Fibroblast of lung (primary cell): ENCODE results near the gene TRPV4. TPM values are rescaled to one million over a fixed set of nuclear protein-coding genes. Genes with fewer than 3 reads are reported as not detected.

Source experiments
- DNase-seq, 2 donors: peaks; one replicate each; pipeline versions ENCODE4 v3.0.0 to v3.0.0-alpha.2; 2010; ENCODE audit warnings: low read depth in 2 of 2
- H2AFZ ChIP-seq: 2 replicates; pipeline ENCODE4 v1.5.1; 2012; ENCODE audit warnings: low read length, control low read depth, inconsistent platforms
- H3K27ac ChIP-seq: 2 replicates; pipeline ENCODE4 v1.5.1; 2011; ENCODE audit warnings: low read length, control low read depth; ENCODE audit not compliant: insufficient read depth
- H3K27me3 ChIP-seq: 2 replicates; pipeline ENCODE4 v1.5.1; 2011; ENCODE audit warnings: mild to moderate bottlenecking, low read length; ENCODE audit not compliant: control insufficient read depth, insufficient read depth
- H3K36me3 ChIP-seq: 2 replicates; pipeline ENCODE4 v1.5.1; 2011; ENCODE audit warnings: low read length; ENCODE audit not compliant: control insufficient read depth, insufficient read depth
- H3K4me1 ChIP-seq: 2 replicates; pipeline ENCODE4 v1.5.1; 2011; ENCODE audit warnings: low read length; ENCODE audit not compliant: control insufficient read depth, insufficient read depth; ENCODE audit errors: extremely low read depth
- H3K4me2 ChIP-seq: 2 replicates; pipeline ENCODE4 v1.5.1; 2011; ENCODE audit warnings: low read length, control low read depth; ENCODE audit not compliant: insufficient read depth; ENCODE audit errors: extremely low read depth
- H3K4me3 ChIP-seq, 4 experiments: fragments of 200-600 bp in 1 of 4; sonication (generic) in 1 of 4; replicated peaks in 1 of 4; 2 replicates each; pipeline ENCODE4 v1.5.1; 2011 to 2016; ENCODE audit warnings: low read length in 4 of 4, low read depth in 3 of 4, mild to moderate bottlenecking in 3 of 4, control low read depth in 2 of 4, inconsistent platforms in 1 of 4, mixed read lengths in 1 of 4; ENCODE audit not compliant: insufficient read depth in 1 of 4; ENCODE audit errors: control extremely low read depth in 1 of 4
- H3K79me2 ChIP-seq: 2 replicates; pipeline ENCODE4 v1.5.1; 2012; ENCODE audit warnings: mild to moderate bottlenecking, low read length, inconsistent platforms; ENCODE audit not compliant: control insufficient read depth, insufficient read depth
- H3K9ac ChIP-seq: 2 replicates; pipeline ENCODE4 v1.5.1; 2011; ENCODE audit warnings: mild to moderate bottlenecking, low read length, control low read depth; ENCODE audit not compliant: insufficient read depth
- H3K9me3 ChIP-seq: 2 replicates; pipeline ENCODE4 v1.5.1; 2012; ENCODE audit warnings: low read depth, low read length; ENCODE audit not compliant: control insufficient read depth, insufficient read depth
- H4K20me1 ChIP-seq: 2 replicates; pipeline ENCODE4 v1.5.1; 2011; ENCODE audit warnings: low read length; ENCODE audit not compliant: control insufficient read depth, insufficient read depth; ENCODE audit errors: extremely low read depth
- CTCF ChIP-seq, 2 donors: IDR thresholded peaks in 1 of 2; conservative IDR thresholded peaks in 1 of 2; 1 replicate in 1 of 2; 2 replicates in 1 of 2; pipeline ENCODE4 v1.5.1; 2011 to 2012; ENCODE audit warnings: low read length in 2 of 2, control low read depth in 1 of 2, inconsistent platforms in 1 of 2, low read depth in 1 of 2, mild to moderate bottlenecking in 1 of 2
- EZH2 ChIP-seq: IDR thresholded peaks from 2 replicates; pipeline ENCODE4 v1.5.1; 2012; ENCODE audit warnings: low read length, control low read depth, mild to moderate bottlenecking; ENCODE audit errors: missing control alignments
- polyA plus RNA-seq, 2 donors: library from polyadenylated mRNA; depleted of rRNA in 1 of 2; stranded (reverse) in 1 of 2; unstranded in 1 of 2; fragments of >200 nt; gene quantifications; 2 replicates each; pipeline ENCODE4 v1.2.1, GENCODE V29; 2011 to 2012; ENCODE audit warnings: missing spikeins in 1 of 2
- total RNA-seq: library from RNA; depleted of rRNA; stranded (reverse); fragments of >200 nt; gene quantifications from 2 replicates; pipeline ENCODE4 v1.2.1, GENCODE V29; 2014

TRPV4 gene
- total and polyA plus RNA-seq, 2 donors (not counting 1 experiment from before 2014, with no cell fraction given), result 0.66 to 0.83 TPM

DNA sequence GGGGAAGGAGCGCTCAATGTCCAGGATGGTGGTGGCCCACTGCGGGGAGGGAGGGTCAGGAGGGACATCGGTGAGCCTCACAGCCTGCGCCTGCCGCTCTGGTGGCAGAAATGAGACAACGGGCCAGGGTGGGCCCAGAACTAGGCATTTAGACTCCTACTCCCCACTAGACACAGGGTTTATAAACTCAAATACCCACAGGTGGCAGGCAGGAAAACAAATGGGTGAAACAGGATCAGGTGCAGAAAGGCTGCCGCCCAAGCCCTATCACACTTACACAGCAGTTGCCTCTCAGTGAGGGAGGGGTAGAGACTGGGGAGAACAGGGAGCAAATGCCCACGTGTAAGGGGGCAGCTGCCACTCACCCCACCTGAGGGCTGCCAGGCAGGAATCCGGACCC lies 46.4 kb downstream of the TRPV4 start:
- Histone ChIP-seq H3K4me2 (no peak overlapping the region), H3K9me3 (no peaks in the 10 kb centered on the region), H3K36me3 (no peaks in the 10 kb centered on the region), H3K27ac (no peak overlapping the region), H3K79me2 (no peaks in the 10 kb centered on the region), H3K9ac (no peak overlapping the region), H3K4me1 (no peaks in the 10 kb centered on the region), H2AFZ (no peak overlapping the region), H3K4me3 (no peak overlapping the region), H4K20me1 (no peaks in the 10 kb centered on the region), H3K27me3 (no peaks in the 10 kb centered on the region)
- no peak for DNase-seq
- TF ChIP-seq CTCF (conservative IDR thresholded peaks at IDR 0.05 in 1 of 2, IDR thresholded peaks at IDR 0.05 in 1 of 2; ENCODE audit: low read depth in 1 of 2, low read length in 2 of 2) (no peak), EZH2 (no peak)

GRCh38 chr12:109785854-109786253 lies 47.3 kb downstream of the TRPV4 start:
- Histone ChIP-seq H3K4me3 (no peak overlapping the region), H3K9ac (no peak overlapping the region), H3K79me2 (no peaks in the 10 kb centered on the region), H3K4me1 (no peaks in the 10 kb centered on the region), H3K9me3 (no peaks in the 10 kb centered on the region), H2AFZ (no peak overlapping the region), H3K36me3 (no peaks in the 10 kb centered on the region), H4K20me1 (no peaks in the 10 kb centered on the region), H3K4me2 (no peak overlapping the region), H3K27me3 (no peaks in the 10 kb centered on the region), H3K27ac (no peak overlapping the region)
- DNase-seq, result no peak
- TF ChIP-seq CTCF (conservative IDR thresholded peaks at IDR 0.05 in 1 of 2, IDR thresholded peaks at IDR 0.05 in 1 of 2; ENCODE audit: low read depth in 1 of 2, low read length in 2 of 2), result no peak
- no peak for TF ChIP-seq EZH2

DNA sequence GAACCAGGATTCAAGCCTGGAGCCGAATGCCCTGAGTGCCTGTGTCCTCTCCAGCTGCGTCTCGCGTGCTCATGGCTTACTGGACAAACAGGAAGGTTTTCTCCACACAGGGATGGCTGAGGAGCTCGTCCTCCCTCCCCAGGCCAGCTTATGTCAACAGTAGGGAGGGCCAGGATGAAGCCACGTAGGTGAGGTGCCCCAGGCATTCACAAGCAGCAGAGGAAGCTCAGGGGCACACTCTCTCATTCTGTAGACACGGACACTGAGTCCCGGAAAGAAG lies 49.3 kb downstream of the TRPV4 start:
- Histone ChIP-seq H3K79me2 (no peaks in the 10 kb centered on the region), H3K4me3 (no peak overlapping the region)

More for the DNA sequence above, 49.3 kb downstream of the TRPV4 start:
- DNase-seq, result no peak
- H3K9ac ChIP-seq, result no peak overlapping the region
- TF ChIP-seq CTCF (conservative IDR thresholded peaks at IDR 0.05 in 1 of 2, IDR thresholded peaks at IDR 0.05 in 1 of 2; ENCODE audit: low read depth in 1 of 2, low read length in 2 of 2), result no peak
- TF ChIP-seq EZH2, result no peak
- no peaks in the 10 kb centered on the region for H3K36me3 ChIP-seq
- H2AFZ ChIP-seq, result no peak overlapping the region
- no peak overlapping the region for H3K4me2 ChIP-seq
- no peak overlapping the region for H3K27ac ChIP-seq
- H3K9me3 ChIP-seq, result no peaks in the 10 kb centered on the region
- H4K20me1 ChIP-seq, result no peaks in the 10 kb centered on the region
- no peaks in the 10 kb centered on the region for H3K27me3 ChIP-seq
- no peaks in the 10 kb centered on the region for H3K4me1 ChIP-seq
